Sigmoid colon (tissue), 3 donors: ENCODE results near the gene ADRB2.

Experiments
- CTCF ChIP-seq, 4 experiments: fragments of 450-650 bp in 3 of 4; fragments of 200-600 bp in 1 of 4; IDR thresholded peaks; one replicate each; pipeline ENCODE4 v1.5.1; 2016 to 2019; ENCODE audit warnings: antibody characterized with exemption in 4 of 4, mild to moderate bottlenecking in 3 of 4, moderate library complexity in 2 of 4
- POLR2A ChIP-seq, 2 donors: fragments of 450-650 bp; IDR thresholded peaks; one replicate each; pipeline ENCODE4 v1.6.1; 2016; ENCODE audit warnings: antibody characterized with exemption in 2 of 2, mild to moderate bottlenecking in 2 of 2, moderate library complexity in 2 of 2

GRCh38 chr5:148826053-148826738, at the start of gene ADRB2:
- TF ChIP-seq CTCF (IDR thresholded peaks at IDR 0.05) (no peak), POLR2A (IDR thresholded peaks at IDR 0.05) (peak; percentile 50 to 67)
